Right ventricle myocardium inferior (tissue), 1 donor: ENCODE measurements around the gene CACNA1A. TPM values are rescaled to one million over a fixed set of nuclear protein-coding genes. Genes with fewer than 3 reads are reported as not detected.
"Not testable (repeated sequence)": the region's sequence is repeated elsewhere in the genome, so short reads cannot be mapped to it uniquely, and the experiment has no call there.

Experiments used
- ATAC-seq: fragments of 200-7000 bp; cut with Tn5 transposase; one replicate; pipeline ENCODE4 v1.9.1; 2020; ENCODE audit warnings: mild to moderate bottlenecking, moderate library complexity
- DNase-seq: peaks from one replicate; pipeline ENCODE4 v3.0.0; 2021; ENCODE audit errors: missing footprints
- intact Hi-C: fragments of 100-400 bp; cut with DNase I; formaldehyde crosslinking; loops from one replicate; pipeline ENCODE4 v1.11.0; 2022
- total RNA-seq: library from RNA; stranded (reverse); fragmentation: NEBNext Ultra II Directional; extraction: Animal tissue kit (Norgen Biotek cat#: 25700); gene quantifications from one replicate; pipeline ENCODE4 v1.2.1, GENCODE V29; 2021
- donor health status: DM: no; HTN: yes; CAD: no; lungs with severe emphysema.

The CACNA1A gene
- total RNA-seq, 1 donor from 2014 or later: 0.41 TPM

GRCh38 chr19:13382633-13382938 is 123.7 kb downstream of the CACNA1A start:
- ATAC-seq: no peak
- intact Hi-C loops: no loop called here

GRCh38 chr19:13381827-13382632 is 124.2 kb downstream of the CACNA1A start:
- peak; percentile 80 for ATAC-seq
- DNase-seq: no peak
- intact Hi-C loops: no loop called here

More at GRCh38 chr19:13382633-13382938, 123.7 kb downstream of the CACNA1A start:
- DNase-seq: no peak

GRCh38 chr19:13376537-13376936 is 129.7 kb downstream of the CACNA1A start:
- no peak for ATAC-seq
- intact Hi-C loops: no loop called here
- no peak for DNase-seq

- ATAC-seq (no peak), DNase-seq (no peak)
- intact Hi-C loops: no loop called here
Observed at GRCh38 chr19:13373599-13373998, 132.7 kb downstream of the CACNA1A start.

- intact Hi-C loops: no loop called here
- DNase-seq (no peak), ATAC-seq (no peak)
Observed at GRCh38 chr19:13370948-13371347, 135.3 kb downstream of the CACNA1A start.

GRCh38 chr19:13366529-13367143 is 139.6 kb downstream of the CACNA1A start:
- intact Hi-C loops: no loop called here
- no peak for DNase-seq
- no peak for ATAC-seq

GRCh38 chr19:13363954-13364353 is 142.3 kb downstream of the CACNA1A start:
- no peak for DNase-seq
- intact Hi-C loops: no loop called here
- ATAC-seq: no peak

- DNase-seq (no peak), ATAC-seq (no peak)
- intact Hi-C loops: no loop called here
Observed at GRCh38 chr19:13363245-13363644, 143.0 kb downstream of the CACNA1A start.

GRCh38 chr19:13362668-13363067 is 143.6 kb downstream of the CACNA1A start:
- DNase-seq: no peak
- intact Hi-C loops: no loop called here
- ATAC-seq: no peak

- ATAC-seq, DNase-seq, intact Hi-C loops: not testable (repeated sequence)
Observed at GRCh38 chr19:13361726-13362125, 144.6 kb downstream of the CACNA1A start.

- intact Hi-C loops: no loop called here
- no peak for ATAC-seq
- no peak for DNase-seq
Observed at GRCh38 chr19:13356686-13357280, 149.5 kb downstream of the CACNA1A start.

GRCh38 chr19:13356185-13356584 is 150.1 kb downstream of the CACNA1A start:
- ATAC-seq: no peak
- DNase-seq: no peak
- intact Hi-C loops: no loop called here

GRCh38 chr19:13355356-13355755 is 150.9 kb downstream of the CACNA1A start:
- intact Hi-C loops: no loop called here
- no peak for ATAC-seq
- no peak for DNase-seq

GRCh38 chr19:13353625-13354024 is 152.7 kb downstream of the CACNA1A start:
- ATAC-seq: no peak
- intact Hi-C loops: no loop called here
- DNase-seq: no peak

- ATAC-seq (no peak), DNase-seq (no peak)
- intact Hi-C loops: no loop called here
Observed at GRCh38 chr19:13350759-13351158, 155.5 kb downstream of the CACNA1A start.

GRCh38 chr19:13350072-13350471 is 156.2 kb downstream of the CACNA1A start:
- intact Hi-C loops: no loop called here
- ATAC-seq: no peak
- no peak for DNase-seq

GRCh38 chr19:13347367-13347766 is 158.9 kb downstream of the CACNA1A start:
- ATAC-seq: no peak
- intact Hi-C loops: no loop called here
- DNase-seq: no peak

GRCh38 chr19:13343514-13343913 is 162.8 kb downstream of the CACNA1A start:
- DNase-seq: no peak
- intact Hi-C loops: no loop called here
- ATAC-seq: no peak

- intact Hi-C loops: no loop called here
- ATAC-seq (no peak), DNase-seq (no peak)
Observed at GRCh38 chr19:13342672-13343071, 163.6 kb downstream of the CACNA1A start.

- intact Hi-C loops: no loop called here
- no peak for DNase-seq
- no peak for ATAC-seq
Observed at GRCh38 chr19:13339869-13340268, 166.4 kb downstream of the CACNA1A start.
